ENCODE data around the gene ARL6IP6.

Gene ARL6IP6

DNA sequence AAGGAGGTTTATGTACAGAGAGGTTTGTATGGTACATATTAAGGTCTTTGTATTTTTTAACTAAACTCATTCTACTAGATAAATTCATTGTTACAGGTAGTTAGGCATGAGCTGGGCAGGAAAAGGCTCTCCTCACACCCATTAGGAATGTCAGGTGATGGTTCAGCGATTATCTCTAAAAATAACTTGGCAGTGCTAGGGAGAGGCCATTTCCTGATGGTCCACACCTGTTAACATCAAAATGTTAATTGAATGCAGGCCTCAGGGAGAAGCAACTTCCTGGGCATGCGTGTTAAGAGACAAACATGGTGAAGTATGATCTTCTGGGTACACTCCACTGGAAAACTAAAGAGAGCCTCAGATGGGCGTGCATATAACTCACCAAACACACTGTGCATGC lies 73.6 kb downstream of the ARL6IP6 start:
- no peak for DNase-seq (ENCODE audit: insufficient read length, low spot score)
- no peak for FAIRE-seq

DNA sequence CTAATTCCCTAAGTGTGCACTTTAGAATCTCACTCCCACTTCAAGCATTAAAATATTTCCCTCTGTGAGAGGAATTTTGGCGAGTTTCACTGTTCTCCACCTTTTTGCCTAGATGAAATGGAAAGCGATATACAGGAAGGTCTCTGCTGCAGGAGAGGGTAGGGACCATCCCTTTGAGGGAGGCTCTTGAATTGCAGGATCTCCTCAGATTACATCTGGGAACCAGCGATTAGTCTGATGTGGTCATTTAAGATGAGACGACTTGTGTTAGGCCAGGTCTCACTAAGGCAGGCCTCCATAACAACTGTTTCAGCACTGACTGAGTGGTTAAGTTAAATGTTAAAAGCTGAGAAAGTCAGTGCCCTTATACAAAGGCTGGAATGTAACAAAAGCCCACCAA lies 74.6 kb downstream of the ARL6IP6 start:
- FAIRE-seq (no peak), DNase-seq (ENCODE audit: insufficient read length, low spot score) (no peak)

DNA sequence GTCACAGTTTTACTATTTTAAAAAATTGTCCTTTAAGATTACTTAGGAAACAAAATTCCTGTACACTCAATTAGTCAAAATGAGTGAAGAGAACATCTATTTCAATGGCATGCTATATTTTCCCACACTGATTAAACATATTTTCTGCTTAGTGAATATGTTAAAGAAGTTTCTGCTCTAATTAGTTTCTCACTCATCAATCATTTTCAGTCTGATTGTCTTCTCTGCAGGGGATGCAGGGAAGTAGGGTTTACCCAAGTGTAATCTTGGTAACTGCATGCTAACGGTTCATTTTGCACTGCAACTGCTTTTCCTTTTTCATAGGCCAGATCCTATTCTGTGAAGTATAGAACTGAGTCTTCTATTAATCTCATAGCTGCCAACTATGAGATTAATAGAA lies 78.5 kb downstream of the ARL6IP6 start:
- FAIRE-seq (no peak), DNase-seq (ENCODE audit: insufficient read length, low spot score) (no peak)

DNA sequence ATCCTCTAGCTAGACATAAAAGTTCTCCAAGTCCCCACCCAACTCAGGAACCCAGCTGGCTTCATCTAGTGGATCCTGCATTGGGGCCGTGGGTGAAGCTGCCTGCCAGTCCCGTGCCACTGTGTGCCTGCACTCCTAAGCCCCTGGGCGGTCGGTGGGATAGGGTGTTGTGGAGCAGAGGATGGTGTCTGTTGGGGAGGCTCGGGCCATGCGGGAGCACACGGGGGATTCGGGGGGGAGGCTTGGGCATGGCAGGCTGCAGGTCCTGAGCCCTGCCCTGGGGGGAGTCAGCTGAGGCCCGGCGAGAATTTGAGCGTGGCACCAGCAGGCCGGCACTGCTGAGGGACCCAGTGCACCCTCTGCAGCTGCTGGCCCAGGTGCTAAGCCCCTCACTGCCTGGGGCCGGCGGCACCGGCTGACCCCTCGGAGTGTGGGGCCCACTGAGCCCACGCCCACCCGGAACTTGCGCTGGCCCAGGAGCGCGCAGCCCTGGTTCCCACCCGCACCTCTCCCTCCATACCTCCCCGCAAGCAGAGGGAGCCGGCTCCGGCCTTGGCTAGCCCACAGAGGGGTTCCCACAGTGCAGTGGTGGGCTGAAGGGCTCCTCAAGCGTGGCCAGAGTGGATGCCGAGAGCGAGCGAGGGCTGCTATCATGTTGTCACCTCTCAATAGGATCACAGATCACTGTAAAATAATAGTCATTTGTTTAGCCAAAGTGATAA lies 86.4 kb downstream of the ARL6IP6 start:
- DNase-seq (ENCODE audit: insufficient read length, low spot score): no peak
- no peak for FAIRE-seq

DNA sequence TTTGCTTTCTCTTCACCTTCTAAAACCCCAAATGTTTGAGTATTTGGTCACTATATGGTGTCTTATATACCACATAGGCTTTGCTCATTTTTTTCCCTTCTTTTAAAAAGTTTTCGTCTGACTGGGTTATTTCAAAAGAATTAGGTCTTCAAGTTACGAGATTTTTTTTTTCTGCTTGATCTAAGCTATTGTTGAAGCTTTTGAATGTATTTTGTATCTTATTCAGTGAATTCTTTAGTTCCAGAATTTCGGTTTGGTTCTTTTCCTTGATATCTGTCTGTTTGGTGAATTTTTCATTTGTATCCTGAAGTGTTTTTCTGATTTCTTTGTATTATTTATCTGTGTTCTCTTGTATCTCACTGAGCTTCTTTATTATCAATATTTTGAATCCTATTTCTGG lies 93.5 kb downstream of the ARL6IP6 start:
- DNase-seq (ENCODE audit: insufficient read length, low spot score): no peak
- no peak for FAIRE-seq

Measured in GM19239 (cell line).